ENCODE data around the gene PHLDB3. TPM values are rescaled to one million over a fixed set of nuclear protein-coding genes. Genes with fewer than 3 reads are reported as not detected.

PHLDB3 gene
- polyA plus RNA-seq, 1 experiment, result 4.2 TPM

DNA sequence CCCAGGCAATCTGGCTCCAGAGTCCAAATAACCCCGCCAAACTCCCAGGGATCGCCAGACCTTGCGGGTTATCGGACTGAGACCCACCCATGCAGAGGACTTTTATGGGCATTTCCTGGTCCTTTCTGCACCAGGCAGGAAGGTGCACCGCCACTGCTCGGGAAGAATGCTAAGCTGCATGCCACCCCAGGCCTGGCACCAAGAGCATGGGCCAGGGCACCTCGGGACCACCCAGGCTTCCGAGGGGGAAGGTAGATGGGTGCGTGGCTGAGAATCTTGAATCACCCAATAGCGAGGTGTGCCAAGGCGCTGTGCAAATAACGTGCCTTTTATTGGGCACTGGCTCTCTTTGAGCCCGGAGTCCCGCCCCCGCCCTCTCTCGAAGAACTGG is 28.0 kb upstream of the PHLDB3 start:
- peak overlapping the region; percentile 73 for H3K27ac ChIP-seq (ENCODE audit: low read depth, low read length)
- CTCF ChIA-PET, result interaction anchor here (0.6 to 5.7 kb wide), 5 partner anchors 13 to 100 kb away, joined by 3 to 52 read pairs (median 6); partner anchors contain the start of genes IRGQ and ZNF576
- H3K27me3 ChIP-seq (ENCODE audit: control insufficient read depth, insufficient read depth, low read length), result no peaks in the 10 kb centered on the region
- DNase-seq (ENCODE audit: low read depth, low spot score), result no peak
- no peaks in the 10 kb centered on the region for H3K9me3 ChIP-seq (ENCODE audit: control insufficient read depth, insufficient read depth, low read length)
- POLR2A ChIA-PET, result interaction anchor here (0.5 to 1.5 kb wide), 7 partner anchors 13 to 404 kb away, joined by 3 to 10 read pairs (median 4); partner anchors contain the start of genes IRGQ and ZNF576
- peak overlapping the region; percentile 68 for H3K4me3 ChIP-seq (ENCODE audit: low read depth, low read length)
- TF ChIP-seq, protein P1, sequence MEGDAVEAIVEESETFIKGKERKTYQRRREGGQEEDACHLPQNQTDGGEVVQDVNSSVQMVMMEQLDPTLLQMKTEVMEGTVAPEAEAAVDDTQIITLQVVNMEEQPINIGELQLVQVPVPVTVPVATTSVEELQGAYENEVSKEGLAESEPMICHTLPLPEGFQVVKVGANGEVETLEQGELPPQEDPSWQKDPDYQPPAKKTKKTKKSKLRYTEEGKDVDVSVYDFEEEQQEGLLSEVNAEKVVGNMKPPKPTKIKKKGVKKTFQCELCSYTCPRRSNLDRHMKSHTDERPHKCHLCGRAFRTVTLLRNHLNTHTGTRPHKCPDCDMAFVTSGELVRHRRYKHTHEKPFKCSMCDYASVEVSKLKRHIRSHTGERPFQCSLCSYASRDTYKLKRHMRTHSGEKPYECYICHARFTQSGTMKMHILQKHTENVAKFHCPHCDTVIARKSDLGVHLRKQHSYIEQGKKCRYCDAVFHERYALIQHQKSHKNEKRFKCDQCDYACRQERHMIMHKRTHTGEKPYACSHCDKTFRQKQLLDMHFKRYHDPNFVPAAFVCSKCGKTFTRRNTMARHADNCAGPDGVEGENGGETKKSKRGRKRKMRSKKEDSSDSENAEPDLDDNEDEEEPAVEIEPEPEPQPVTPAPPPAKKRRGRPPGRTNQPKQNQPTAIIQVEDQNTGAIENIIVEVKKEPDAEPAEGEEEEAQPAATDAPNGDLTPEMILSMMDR (IDR thresholded peaks at IDR 0.05; ENCODE audit: low read depth, low read length), result no peak

DNA sequence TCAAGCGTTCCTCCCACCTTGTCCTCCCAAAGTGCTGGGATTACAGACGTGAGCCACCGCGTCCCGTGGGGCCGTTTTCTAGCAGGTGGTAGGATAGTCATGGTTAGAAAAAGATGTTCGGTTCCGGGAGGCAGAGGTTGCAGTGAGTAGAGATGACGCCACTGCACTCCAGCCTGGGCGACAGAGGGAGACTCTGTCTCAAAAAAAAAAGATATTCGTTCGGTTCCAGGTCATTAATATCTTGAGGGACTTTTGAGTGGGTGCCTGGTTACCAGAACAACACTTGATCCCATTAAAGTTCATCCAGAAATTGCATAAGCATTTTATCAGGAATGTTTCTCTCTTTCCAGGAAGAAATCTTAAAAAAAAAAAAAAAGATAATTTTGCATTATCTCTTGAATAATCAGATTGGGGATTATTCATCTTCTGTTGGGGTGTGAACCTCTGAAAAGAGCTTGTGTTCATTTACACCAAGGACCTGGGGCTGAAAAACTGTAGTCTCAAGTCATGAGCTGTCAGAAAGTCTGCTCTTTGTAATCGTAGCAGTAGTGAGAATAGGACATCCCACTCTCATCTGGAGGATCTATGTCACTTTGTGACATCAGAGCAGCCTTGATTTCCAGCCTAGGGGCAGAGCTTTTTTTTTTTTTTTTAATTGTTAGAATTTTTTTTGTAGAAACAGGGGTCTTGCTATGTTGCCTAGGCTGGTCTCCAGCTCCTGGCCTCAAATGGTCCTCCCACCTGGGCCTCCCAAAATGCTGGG is 23.5 kb upstream of the PHLDB3 start:
- POLR2A ChIA-PET, result interaction anchor here (0.6 to 1.3 kb wide), 4 partner anchors 18 to 400 kb away, joined by 4 to 8 read pairs (median 6); partner anchors contain the start of gene PHLDB3
- DNase-seq (ENCODE audit: low read depth, low spot score), result no peak
- CTCF ChIA-PET, result interaction anchor here (0.7 to 2.8 kb wide), 8 partner anchors 9 to 1256 kb away, joined by 3 to 26 read pairs (median 5); no protein-coding TSS in a partner anchor
- TF ChIP-seq, protein P1 (IDR thresholded peaks at IDR 0.05; ENCODE audit: low read depth, low read length), result no peak
- no peaks in the 10 kb centered on the region for H3K27me3 ChIP-seq (ENCODE audit: control insufficient read depth, insufficient read depth, low read length)
- no peak overlapping the region for H3K4me3 ChIP-seq (ENCODE audit: low read depth, low read length)
- no peak overlapping the region for H3K27ac ChIP-seq (ENCODE audit: low read depth, low read length)
- no peaks in the 10 kb centered on the region for H3K9me3 ChIP-seq (ENCODE audit: control insufficient read depth, insufficient read depth, low read length)

DNA sequence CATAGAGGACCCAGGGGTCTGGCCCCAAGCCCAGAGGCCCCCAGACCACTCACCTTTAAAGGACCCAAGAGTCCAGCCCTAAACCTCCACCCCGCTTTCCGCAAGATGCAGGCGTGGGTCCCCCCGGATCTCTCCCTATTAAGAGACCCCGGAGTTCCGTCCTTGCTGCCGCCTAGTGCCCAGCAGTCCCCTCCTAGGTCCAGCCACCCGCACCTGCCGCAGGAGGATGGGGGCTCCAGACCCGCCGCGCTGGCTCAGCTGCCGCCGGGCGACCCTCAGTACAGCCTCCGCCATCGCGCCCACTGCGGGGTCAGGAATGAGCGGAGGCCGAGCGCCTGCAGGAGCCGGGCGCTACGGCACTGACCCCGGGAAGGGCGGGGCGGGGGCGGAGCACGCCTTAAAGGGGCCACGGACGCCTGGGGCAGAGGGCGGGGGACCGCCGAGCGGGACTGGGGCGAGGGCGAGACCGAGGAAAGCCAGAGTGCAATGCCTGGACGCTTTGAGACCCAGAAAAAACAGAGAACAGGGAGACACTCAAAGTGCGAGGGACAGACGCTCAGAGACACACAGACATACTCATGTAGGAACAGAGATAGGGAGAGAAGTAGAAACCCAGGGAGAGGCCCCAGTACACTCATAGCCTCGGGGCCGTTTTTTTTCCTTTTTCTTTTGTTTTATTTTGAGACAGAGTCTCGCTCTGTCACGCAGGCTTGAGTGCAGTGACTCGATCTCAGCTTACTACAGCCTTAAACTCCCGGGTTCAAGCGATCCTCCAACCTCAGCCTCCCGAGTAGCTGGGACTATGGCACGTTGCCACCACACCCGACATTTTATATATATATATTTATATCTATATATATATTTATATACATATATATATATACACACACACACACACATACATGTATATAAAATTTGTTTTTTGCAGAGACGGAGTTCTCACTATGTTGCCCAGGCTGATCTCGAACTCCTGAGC is 22.6 kb upstream of the PHLDB3 start, which contains the start of gene ETHE1:
ETHE1 (minus strand) TSS at position 318 of the 976 bp plus-strand sequence; CDS start at position 294, 24 bp downstream.
- H3K27ac ChIP-seq (ENCODE audit: low read depth, low read length), result peak within 1 kb of the TSS; percentile 57
- no peaks in the 10 kb centered on the region for H3K27me3 ChIP-seq (ENCODE audit: control insufficient read depth, insufficient read depth, low read length)
- TF ChIP-seq, protein P1 (IDR thresholded peaks at IDR 0.05; ENCODE audit: low read depth, low read length), result no peak
- H3K4me3 ChIP-seq (ENCODE audit: low read depth, low read length), result peak within 1 kb of the TSS; percentile 86
- H3K9me3 ChIP-seq (ENCODE audit: control insufficient read depth, insufficient read depth, low read length), result no peaks in the 10 kb centered on the region
- no peak for DNase-seq (ENCODE audit: low read depth, low spot score)
- ChIA-PET CTCF (interaction anchor here (1.4 to 2.8 kb wide), 4 partner anchors 8 to 95 kb away, joined by 4 to 26 read pairs (median 12); no protein-coding TSS in a partner anchor), POLR2A (interaction anchor here (0.6 to 1.3 kb wide), 4 partner anchors 17 to 399 kb away, joined by 4 to 8 read pairs (median 6); partner anchors contain the start of genes IRGQ, PHLDB3 and ZNF576)

DNA sequence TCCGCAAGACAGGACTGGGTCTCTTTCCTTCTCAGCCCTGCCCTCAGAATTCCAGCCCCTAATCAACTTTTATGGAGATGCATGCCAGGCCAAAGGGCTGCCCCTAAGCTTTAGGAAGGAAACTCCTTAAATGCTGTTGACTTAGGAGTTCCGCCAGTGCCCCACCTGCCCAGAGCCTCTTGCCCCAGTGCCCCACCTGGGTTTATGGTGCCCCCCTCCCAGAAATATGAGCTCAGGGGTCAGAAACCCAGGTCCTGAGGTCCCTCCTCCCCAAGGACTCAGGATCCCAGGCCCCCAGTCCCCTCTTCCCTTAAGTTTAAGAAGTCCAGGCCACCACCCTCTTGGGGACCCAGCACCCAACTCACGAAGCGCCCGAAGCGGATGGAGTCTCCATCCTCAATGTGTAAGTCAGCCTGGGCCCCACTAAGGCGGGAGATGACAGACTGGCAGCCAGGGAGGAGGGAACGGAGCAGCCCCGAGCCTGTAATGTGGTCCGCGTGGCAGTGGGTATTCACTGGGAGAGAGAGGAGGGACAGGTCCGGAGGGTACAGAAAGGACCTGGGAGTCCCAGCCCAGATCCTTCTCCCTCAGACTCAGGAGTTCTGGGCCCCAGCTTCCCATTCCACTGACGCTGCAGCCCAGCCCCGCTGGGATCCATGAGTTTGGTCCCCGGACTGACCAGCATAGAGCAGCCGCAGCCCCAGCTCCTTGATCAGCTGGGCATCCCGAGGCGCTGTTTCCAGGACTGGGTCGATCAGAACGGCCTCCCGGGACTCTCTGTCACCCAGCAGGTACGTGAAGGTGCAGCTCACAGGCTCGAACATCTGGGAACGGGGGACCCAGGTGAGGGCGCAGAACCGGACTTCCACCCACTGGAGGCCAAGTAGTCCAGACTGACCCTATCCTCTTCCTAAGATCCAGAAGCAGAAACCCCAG is 21.6 kb upstream of the PHLDB3 start:
- H3K9me3 ChIP-seq (ENCODE audit: control insufficient read depth, insufficient read depth, low read length), result no peaks in the 10 kb centered on the region
- no peak for DNase-seq (ENCODE audit: low read depth, low spot score)
- TF ChIP-seq, protein P1 (IDR thresholded peaks at IDR 0.05; ENCODE audit: low read depth, low read length), result no peak
- ChIA-PET CTCF (interaction anchor here (11.1 kb wide), 1 partner anchor 81 kb away, joined by 385 read pairs; no protein-coding TSS in a partner anchor), POLR2A (interaction anchor here (0.6 to 1.0 kb wide), 3 partner anchors 8 to 70 kb away, joined by 3 to 4 read pairs (median 3); partner anchors contain the start of genes IRGQ, PHLDB3 and ZNF576)
- peak overlapping the region; percentile 57 for H3K27ac ChIP-seq (ENCODE audit: low read depth, low read length)
- peak overlapping the region; percentile 86 for H3K4me3 ChIP-seq (ENCODE audit: low read depth, low read length)
- no peaks in the 10 kb centered on the region for H3K27me3 ChIP-seq (ENCODE audit: control insufficient read depth, insufficient read depth, low read length)
